GM12878 (cell line): Measurements from ENCODE around the gene SLC12A7. TPM values are rescaled to one million over a fixed set of nuclear protein-coding genes. Genes with fewer than 3 reads are reported as not detected.

Experiments used
- ATAC-seq: fragments of 200-7000 bp; cut with Tn5 transposase; 3 replicates; pipeline ENCODE4 v1.9.1; 2020; ENCODE audit warnings: mild to moderate bottlenecking, moderate library complexity
- BruUV-seq: library from RNA; stranded (reverse); fragments of 400-500 nt; replicated peaks from 2 replicates; lab custom pipeline; 2021; lab: Mats Ljungman, UMichigan
- CTCF ChIA-PET: fragments of 300-600 bp; sonication (Branson Sonifier 250); formaldehyde crosslinking; extraction: SDS; loops from one replicate; lab custom pipeline; 2021; ENCODE audit warnings: inconsistent platforms; lab: Yijun Ruan, JAX
- POLR2A ChIA-PET: fragments of 350-600 bp; formaldehyde crosslinking; extraction: SDS; loops from one replicate; lab custom pipeline; 2021; ENCODE audit warnings: inconsistent platforms; lab: Charles Lee
- RAD21 ChIA-PET: fragments of 300-600 bp; sonication (Branson Sonifier 250); formaldehyde crosslinking; loops from one replicate; lab custom pipeline; 2023; ENCODE audit warnings: antibody characterized with exemption; ENCODE audit not compliant: unreplicated experiment; lab: Charles Lee
- SMC1A ChIA-PET: fragments of 300-600 bp; sonication (Branson Sonifier 250); formaldehyde crosslinking; loops from one replicate; lab custom pipeline; 2023; ENCODE audit not compliant: unreplicated experiment, uncharacterized antibody; lab: Charles Lee
- DNase-seq: peaks from one replicate; pipeline ENCODE4 v3.0.0-alpha.2; 2011; ENCODE audit warnings: low read depth, low spot score
- FAIRE-seq: peaks from 3 replicates; lab custom pipeline; 2011; peaks lifted over from hg19 to GRCh38; lab: Jason Lieb, UNC
- H2AFZ ChIP-seq: 2 replicates; pipeline ENCODE4 v1.6.0; 2011; ENCODE audit warnings: low read depth, low read length, control low read depth; ENCODE audit not compliant: control insufficient read depth
- H3K27ac ChIP-seq: 2 replicates; pipeline ENCODE4 v1.5.1; 2011; ENCODE audit warnings: control low read depth; ENCODE audit not compliant: control insufficient read depth, insufficient read depth
- H3K27me3 ChIP-seq, 2 experiments: replicated peaks in 1 of 2; 2 replicates each; pipeline versions ENCODE4 v1.6.0 to v1.6.1; 2011; ENCODE audit warnings: low read length in 1 of 2; ENCODE audit not compliant: control insufficient read depth in 2 of 2, insufficient read depth in 2 of 2
- H3K36me3 ChIP-seq, 2 experiments: 2 replicates each; pipeline ENCODE4 v1.5.1; 2011; ENCODE audit warnings: low read length in 1 of 2; ENCODE audit not compliant: control insufficient read depth in 2 of 2, insufficient read depth in 2 of 2
- H3K4me1 ChIP-seq: 2 replicates; pipeline ENCODE4 v1.6.1; 2011; ENCODE audit warnings: mild to moderate bottlenecking, low read length, moderate library complexity, mixed read lengths; ENCODE audit not compliant: control insufficient read depth, insufficient read depth
- H3K4me2 ChIP-seq: 2 replicates; pipeline ENCODE4 v1.6.0; 2011; ENCODE audit warnings: control low read depth; ENCODE audit not compliant: control insufficient read depth, insufficient read depth
- H3K4me3 ChIP-seq: fragments of 200-600 bp; sonication (generic); 2 replicates; pipeline ENCODE4 v1.5.1; 2016
- H3K79me2 ChIP-seq: 2 replicates; pipeline ENCODE4 v1.6.0; 2011; ENCODE audit warnings: low read length; ENCODE audit not compliant: control insufficient read depth, insufficient read depth
- H3K9ac ChIP-seq: 2 replicates; pipeline ENCODE4 v1.8.0; 2011; ENCODE audit warnings: low read length, control low read depth, mixed read lengths; ENCODE audit not compliant: control insufficient read depth, insufficient read depth
- H3K9me3 ChIP-seq: replicated peaks from 3 replicates; pipeline ENCODE4 v1.5.1; 2011; ENCODE audit warnings: mild to moderate bottlenecking, low read length; ENCODE audit not compliant: control insufficient read depth, insufficient read depth
- H4K20me1 ChIP-seq: 2 replicates; pipeline ENCODE4 v1.6.0; 2011; ENCODE audit not compliant: control insufficient read depth, insufficient read depth
- FOXM1 ChIP-seq: IDR thresholded peaks from 2 replicates; pipeline ENCODE4 v1.6.1; 2012; ENCODE audit warnings: low read depth, mild to moderate bottlenecking, inconsistent platforms, low read length, moderate library complexity
- MTA2 ChIP-seq: fragments of 450-650 bp; IDR thresholded peaks from 2 replicates; pipeline ENCODE4 v1.6.1; 2016; ENCODE audit warnings: low read depth, mild to moderate bottlenecking, moderate library complexity
- POLR2A ChIP-seq: IDR thresholded peaks from 2 replicates; pipeline ENCODE4 v1.6.1; 2011; ENCODE audit warnings: low read depth, mild to moderate bottlenecking, low read length
- RAD51 ChIP-seq: fragments of 450-650 bp; IDR thresholded peaks from 2 replicates; pipeline ENCODE4 v1.6.1; 2016; ENCODE audit warnings: moderate library complexity, mild to moderate bottlenecking, inconsistent platforms
- SMC3 ChIP-seq: IDR thresholded peaks from 2 replicates; pipeline ENCODE4 v1.6.1; 2011; ENCODE audit warnings: low read length, improper control_type of control experiment, borderline replicate concordance
- STAT3 ChIP-seq: IDR thresholded peaks from 2 replicates; pipeline ENCODE4 v1.6.1; 2011; ENCODE audit warnings: low read depth, low read length, improper control_type of control experiment
- TAF1 ChIP-seq: IDR thresholded peaks from 2 replicates; pipeline ENCODE4 v1.6.1; 2011; ENCODE audit warnings: mild to moderate bottlenecking, low read depth, low read length, borderline replicate concordance
- ZNF687 ChIP-seq: fragments of 450-650 bp; IDR thresholded peaks from 2 replicates; pipeline ENCODE4 v1.6.1; 2017; ENCODE audit warnings: mild to moderate bottlenecking, moderate library complexity
- WGBS: methylation state at CpG from one replicate; pipeline ENCODE4 v1.1.6; 2016; ENCODE audit warnings: low lambda C conversion rate; ENCODE audit not compliant: insufficient replicate concordance, insufficient coverage; ENCODE audit errors: missing lambda C conversion rate; 5-methylcytosine and 5-hydroxymethylcytosine counted together
- in situ Hi-C: fragments of 300-500 bp; cut with MboI; formaldehyde crosslinking; loops from 9 replicates; pipeline ENCODE4 v1.14.3; 2018; ENCODE audit warnings: mixed read lengths
- intact Hi-C: fragments of 100-400 bp; cut with micrococcal nuclease; formaldehyde crosslinking; loops from one replicate; pipeline ENCODE4 v1.14.2; 2022; ENCODE audit not compliant: unreplicated experiment
- polyA plus RNA-seq, 11 experiments: library from polyadenylated mRNA; depleted of rRNA in 4 of 11; unstranded in 6 of 11; stranded (reverse) in 5 of 11; fragments of >200 nt; fragmentation: Nextera tagmentation in 4 of 11; fragmentation: Illumina TruSeq in 1 of 11; extraction: Ambion mirVana in 4 of 11; extraction: Trizol in 1 of 11; gene quantifications; 1 replicate in 1 of 11; 2 replicates in 10 of 11; pipeline versions ENCODE4 v1.2.1 to v1.2.3, GENCODE V29; 2011 to 2016; ENCODE audit warnings: inconsistent platforms in 2 of 11, missing spikeins in 2 of 11, low read depth in 1 of 11
- total RNA-seq, 4 experiments: library from RNA; depleted of rRNA in 3 of 4; stranded (reverse); fragments of >200 nt in 3 of 4; fragmentation: Illumina TruSeq in 1 of 4; extraction: Trizol in 1 of 4; gene quantifications; 2 replicates each; pipeline versions ENCODE4 v1.2.1 to v1.2.3, GENCODE V29; 2013 to 2021
- TF ChIP-seq, protein P1 (sequence below): fragments of 450-650 bp; conservative IDR thresholded peaks from 2 replicates; pipeline ENCODE4 v1.6.1; 2017; ENCODE audit warnings: mild to moderate bottlenecking, moderate library complexity

The SLC12A7 gene
- total and polyA plus RNA-seq, 10 of the 15 experiments (the other 5 are each of a cell fraction or from before 2014, with no cell fraction given), result 0.10 to 10.0 (median 2.9) TPM

DNA sequence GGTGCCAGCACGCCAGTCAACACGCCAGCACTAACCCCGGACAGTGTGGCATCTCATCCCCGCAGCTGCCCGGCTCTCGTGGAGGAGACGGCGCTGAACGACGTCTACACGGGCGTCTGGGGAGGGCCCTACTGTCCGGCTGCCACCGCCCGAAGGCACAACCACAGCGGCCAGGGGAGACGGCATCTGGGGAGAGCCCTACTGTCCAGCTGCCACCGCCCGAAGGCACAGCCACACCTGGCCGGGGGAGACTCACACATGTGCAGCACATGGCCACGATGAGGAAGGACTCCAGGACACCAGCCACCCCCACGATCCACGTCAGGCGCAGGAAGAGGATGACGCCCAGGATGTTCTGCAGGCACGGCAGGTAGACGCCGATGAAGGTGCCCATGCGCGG is 23.1 kb downstream of the SLC12A7 start:
- BruUV-seq, result no TSS peak
- ChIA-PET CTCF (no interaction called here), POLR2A (no interaction called here), SMC1A (no interaction called here), RAD21 (interaction anchor here (0.5 kb wide), 1 partner anchor 78 kb away, joined by 4 read pairs; no protein-coding TSS in a partner anchor)
- TF ChIP-seq MTA2, result no peak
- TF ChIP-seq POLR2A, result no peak
- no peak for TF ChIP-seq TAF1
- TF ChIP-seq RAD51, result no peak
- TF ChIP-seq STAT3, result no peak
- TF ChIP-seq, protein P1, sequence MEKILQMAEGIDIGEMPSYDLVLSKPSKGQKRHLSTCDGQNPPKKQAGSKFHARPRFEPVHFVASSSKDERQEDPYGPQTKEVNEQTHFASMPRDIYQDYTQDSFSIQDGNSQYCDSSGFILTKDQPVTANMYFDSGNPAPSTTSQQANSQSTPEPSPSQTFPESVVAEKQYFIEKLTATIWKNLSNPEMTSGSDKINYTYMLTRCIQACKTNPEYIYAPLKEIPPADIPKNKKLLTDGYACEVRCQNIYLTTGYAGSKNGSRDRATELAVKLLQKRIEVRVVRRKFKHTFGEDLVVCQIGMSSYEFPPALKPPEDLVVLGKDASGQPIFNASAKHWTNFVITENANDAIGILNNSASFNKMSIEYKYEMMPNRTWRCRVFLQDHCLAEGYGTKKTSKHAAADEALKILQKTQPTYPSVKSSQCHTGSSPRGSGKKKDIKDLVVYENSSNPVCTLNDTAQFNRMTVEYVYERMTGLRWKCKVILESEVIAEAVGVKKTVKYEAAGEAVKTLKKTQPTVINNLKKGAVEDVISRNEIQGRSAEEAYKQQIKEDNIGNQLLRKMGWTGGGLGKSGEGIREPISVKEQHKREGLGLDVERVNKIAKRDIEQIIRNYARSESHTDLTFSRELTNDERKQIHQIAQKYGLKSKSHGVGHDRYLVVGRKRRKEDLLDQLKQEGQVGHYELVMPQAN, result no peak
- DNase-seq (no peak), FAIRE-seq (no peak), ATAC-seq (no peak)
- Histone ChIP-seq H2AFZ (no peak overlapping the region), H3K4me1 (no peaks in the 10 kb centered on the region), H3K27ac (no peak overlapping the region), H3K9me3 (no peaks in the 10 kb centered on the region; the same call in 2 of the 3 replicates), H3K4me3 (no peak overlapping the region), H3K27me3 (no peaks in the 10 kb centered on the region), H3K79me2 (no peaks in the 10 kb centered on the region), H4K20me1 (no peaks in the 10 kb centered on the region), H3K9ac (no peak overlapping the region), H3K4me2 (no peak overlapping the region), H3K36me3 (no peaks in the 10 kb centered on the region; a peak in 2 of 4 replicates)
- 83% methylated on average over 30 of the region's 30 CpGs for WGBS
- intact Hi-C loops, result no loop called here
- in situ Hi-C loops, result no loop called here

DNA sequence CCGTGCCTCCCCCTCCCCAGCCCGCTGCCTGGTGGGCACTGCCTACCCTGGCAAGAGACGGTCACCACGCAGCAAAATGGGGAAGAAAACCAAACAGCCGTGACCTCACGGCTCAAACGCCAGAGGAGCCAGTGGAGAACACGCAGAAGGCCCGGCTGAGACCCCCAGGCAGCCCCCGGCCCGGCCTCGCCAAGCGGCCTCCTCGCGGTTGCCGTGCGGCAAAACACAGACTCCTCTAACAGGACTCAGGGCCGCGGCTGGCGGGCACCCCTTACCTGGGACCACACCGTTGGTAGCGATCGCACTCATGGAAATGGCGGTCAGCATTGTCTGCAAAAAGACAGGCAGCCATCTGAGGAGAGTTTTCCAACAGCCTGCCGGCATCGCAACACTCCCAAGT is 23.8 kb downstream of the SLC12A7 start:
- H3K27me3 ChIP-seq, result no peaks in the 10 kb centered on the region
- H3K4me3 ChIP-seq, result no peak overlapping the region
- RAD21 ChIA-PET, result no interaction called here
- no peak overlapping the region for H3K4me2 ChIP-seq
- intact Hi-C loops, result no loop called here
- SMC1A ChIA-PET, result no interaction called here
- no peak overlapping the region for H2AFZ ChIP-seq
- ATAC-seq (no peak), FAIRE-seq (no peak), DNase-seq (no peak)
- BruUV-seq, result no TSS peak
- in situ Hi-C loops, result no loop called here
- no peaks in the 10 kb centered on the region for H3K4me1 ChIP-seq
- H3K36me3 ChIP-seq, result no peaks in the 10 kb centered on the region; a peak in 2 of 4 replicates
- no peak overlapping the region for H3K27ac ChIP-seq
- no peaks in the 10 kb centered on the region for H3K79me2 ChIP-seq
- peaks cover 3% of the 10 kb centered on the region; the same call in 2 of the 3 replicates for H3K9me3 ChIP-seq
- 86% methylated on average over 26 of the region's 26 CpGs for WGBS
- POLR2A ChIA-PET, result no interaction called here
- CTCF ChIA-PET, result no interaction called here
- no peaks in the 10 kb centered on the region for H4K20me1 ChIP-seq
- H3K9ac ChIP-seq, result no peak overlapping the region
- TF ChIP-seq FOXM1 (no peak), SMC3 (no peak), ZNF687 (no peak)
